ENCODE results near the gene ZBTB9. TPM values are rescaled to one million over a fixed set of nuclear protein-coding genes. Genes with fewer than 3 reads are reported as not detected.

The ZBTB9 gene
- polyA plus RNA-seq, 3 donors = 0.42 to 2.0 (median 1.1) TPM

DNA sequence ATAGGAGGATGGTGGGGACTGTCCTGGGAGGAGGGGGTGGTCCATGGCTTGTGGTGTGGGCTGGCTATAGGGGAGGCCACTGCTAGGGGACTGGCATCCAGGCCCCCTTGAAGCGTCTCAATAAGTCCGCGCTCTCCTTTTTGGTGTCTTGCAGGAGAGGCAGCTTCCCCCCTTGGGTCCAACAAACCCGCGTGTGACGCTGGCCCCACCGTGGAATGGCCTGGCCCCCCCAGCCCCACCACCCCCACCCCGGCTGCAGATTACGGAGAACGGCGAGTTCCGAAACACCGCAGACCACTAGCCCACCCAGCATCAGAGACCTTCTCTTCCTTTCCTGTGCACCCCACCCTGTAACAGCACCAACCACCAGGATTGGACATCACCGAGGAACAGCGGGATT lies 2.8 kb upstream of the ZBTB9 start:
- intact Hi-C loops (cut with micrococcal nuclease) = loop anchor here in 1 of 2 donors (5.0 kb wide), 1 partner anchor 34 kb away; the partner anchor contains the start of gene CUTA
- 100% methylated on average over 3 of the region's 15 CpGs for WGBS (ENCODE audit: insufficient coverage)
- peaks cover 34 to 35% of the 10 kb centered on the region in 2 donors for H3K36me3 Mint-ChIP-seq
- no peak overlapping the region for H3K9ac ChIP-seq (ENCODE audit: insufficient read depth, low read length, poor library complexity, severe bottlenecking)
- no peak overlapping the region for H3K4me2 ChIP-seq (replicated peaks; ENCODE audit: extremely low read depth, low read length, poor library complexity, severe bottlenecking)
- peaks cover 69 to 83% of the 10 kb centered on the region in 2 donors for H3K4me1 ChIP-seq (ENCODE audit: control insufficient read depth in 1 of 2, insufficient read depth in 2 of 2, low read length in 2 of 2)
- peaks cover 0 to 2% (median 0%) of the 10 kb centered on the region in 7 donors for H3K9me3 Mint-ChIP-seq
- TF ChIP-seq, protein P1, sequence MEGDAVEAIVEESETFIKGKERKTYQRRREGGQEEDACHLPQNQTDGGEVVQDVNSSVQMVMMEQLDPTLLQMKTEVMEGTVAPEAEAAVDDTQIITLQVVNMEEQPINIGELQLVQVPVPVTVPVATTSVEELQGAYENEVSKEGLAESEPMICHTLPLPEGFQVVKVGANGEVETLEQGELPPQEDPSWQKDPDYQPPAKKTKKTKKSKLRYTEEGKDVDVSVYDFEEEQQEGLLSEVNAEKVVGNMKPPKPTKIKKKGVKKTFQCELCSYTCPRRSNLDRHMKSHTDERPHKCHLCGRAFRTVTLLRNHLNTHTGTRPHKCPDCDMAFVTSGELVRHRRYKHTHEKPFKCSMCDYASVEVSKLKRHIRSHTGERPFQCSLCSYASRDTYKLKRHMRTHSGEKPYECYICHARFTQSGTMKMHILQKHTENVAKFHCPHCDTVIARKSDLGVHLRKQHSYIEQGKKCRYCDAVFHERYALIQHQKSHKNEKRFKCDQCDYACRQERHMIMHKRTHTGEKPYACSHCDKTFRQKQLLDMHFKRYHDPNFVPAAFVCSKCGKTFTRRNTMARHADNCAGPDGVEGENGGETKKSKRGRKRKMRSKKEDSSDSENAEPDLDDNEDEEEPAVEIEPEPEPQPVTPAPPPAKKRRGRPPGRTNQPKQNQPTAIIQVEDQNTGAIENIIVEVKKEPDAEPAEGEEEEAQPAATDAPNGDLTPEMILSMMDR (IDR thresholded peaks at IDR 0.05) = no peak
- H3K36me3 ChIP-seq (replicated peaks in 1 of 2; ENCODE audit: control insufficient read depth in 1 of 2, insufficient read depth in 2 of 2, low read length in 2 of 2) = peaks cover 0 to 11% of the 10 kb centered on the region in 2 donors
- H3K4me1 Mint-ChIP-seq = peaks cover 78% of the 10 kb centered on the region
- no peaks in the 10 kb centered on the region for H3K27me3 ChIP-seq (ENCODE audit: control insufficient read depth in 2 of 2, insufficient read depth in 2 of 2, low read length in 2 of 2)
- H3K27me3 Mint-ChIP-seq (ENCODE audit: low read depth in 3 of 3) = peaks cover 0 to 2% (median 1%) of the 10 kb centered on the region in 3 donors
- no peak for DNase-seq
- peak overlapping the region in 1 of 2 donors; percentile 27 for H3K27ac ChIP-seq (ENCODE audit: low read depth in 1 of 2, low read length in 2 of 2)
- no peak overlapping the region for H3K4me3 Mint-ChIP-seq
- no peaks in the 10 kb centered on the region for H4K20me1 ChIP-seq (ENCODE audit: insufficient read depth, low read length)
- H2AFZ ChIP-seq (ENCODE audit: insufficient read depth, low read depth, low read length, poor library complexity, severe bottlenecking) = no peak overlapping the region
- H3K79me2 ChIP-seq (ENCODE audit: insufficient read depth, low read length) = peaks cover 55% of the 10 kb centered on the region
- peak overlapping the region in 4 of 7 donors; percentile 71 to 76 (median 74) for H3K27ac Mint-ChIP-seq
- H3K4me3 ChIP-seq (replicated peaks in 1 of 3; ENCODE audit: low read depth in 2 of 3, low read length in 3 of 3) = no peak overlapping the region
- H3K9me3 ChIP-seq (replicated peaks in 1 of 2; ENCODE audit: control insufficient read depth in 1 of 2, insufficient read depth in 1 of 2, low read length in 2 of 2) = no peaks in the 10 kb centered on the region

- TF ChIP-seq, protein P1 (IDR thresholded peaks at IDR 0.05) = no peak
- H4K20me1 ChIP-seq (ENCODE audit: insufficient read depth, low read length) = no peaks in the 10 kb centered on the region
- H3K4me2 ChIP-seq (replicated peaks; ENCODE audit: extremely low read depth, low read length, poor library complexity, severe bottlenecking) = peak overlapping the region; percentile 86
- H3K36me3 ChIP-seq (replicated peaks in 1 of 2; ENCODE audit: control insufficient read depth in 1 of 2, insufficient read depth in 2 of 2, low read length in 2 of 2) = peaks cover 0 to 11% of the 10 kb centered on the region in 2 donors
- peaks cover 70% of the 10 kb centered on the region for H3K4me1 Mint-ChIP-seq
- peak overlapping the region; percentile 29 for H3K9ac ChIP-seq (ENCODE audit: insufficient read depth, low read length, poor library complexity, severe bottlenecking)
- peak overlapping the region in 1 of 3 experiments; percentile 95 for H3K4me3 ChIP-seq (replicated peaks in 1 of 3; ENCODE audit: low read depth in 2 of 3, low read length in 3 of 3)
- H3K36me3 Mint-ChIP-seq = peaks cover 31 to 32% of the 10 kb centered on the region in 2 donors
- intact Hi-C loops (cut with micrococcal nuclease) = loop anchor here in 1 of 2 donors (5.0 kb wide), 1 partner anchor 35 kb away; the partner anchor contains the start of gene CUTA
- peaks cover 60 to 74% of the 10 kb centered on the region in 2 donors for H3K4me1 ChIP-seq (ENCODE audit: control insufficient read depth in 1 of 2, insufficient read depth in 2 of 2, low read length in 2 of 2)
- no peak overlapping the region for H2AFZ ChIP-seq (ENCODE audit: insufficient read depth, low read depth, low read length, poor library complexity, severe bottlenecking)
- no CpG with 5 or more reads among the region's 4 CpGs for WGBS (ENCODE audit: insufficient coverage)
- H3K27ac Mint-ChIP-seq = peak overlapping the region in 3 of 7 donors; percentile 64 to 86 (median 72)
- DNase-seq = no peak
- H3K9me3 ChIP-seq (replicated peaks in 1 of 2; ENCODE audit: control insufficient read depth in 1 of 2, insufficient read depth in 1 of 2, low read length in 2 of 2) = no peaks in the 10 kb centered on the region
- H3K79me2 ChIP-seq (ENCODE audit: insufficient read depth, low read length) = peaks cover 50% of the 10 kb centered on the region
- H3K27ac ChIP-seq (ENCODE audit: low read depth in 1 of 2, low read length in 2 of 2) = peak overlapping the region in 1 of 2 donors; percentile 52
- no peaks in the 10 kb centered on the region for H3K27me3 ChIP-seq (ENCODE audit: control insufficient read depth in 2 of 2, insufficient read depth in 2 of 2, low read length in 2 of 2)
- no peak overlapping the region for H3K4me3 Mint-ChIP-seq
- H3K9me3 Mint-ChIP-seq = peaks cover 0 to under 1% (median 0%) of the 10 kb centered on the region in 7 donors
- peaks cover 0 to 2% (median 1%) of the 10 kb centered on the region in 3 donors for H3K27me3 Mint-ChIP-seq (ENCODE audit: low read depth in 3 of 3)
Measured at GRCh38 chr6:33452496-33452895, 1.9 kb upstream of the ZBTB9 start.
